Measurements from ENCODE around the gene CHMP4B. TPM values are rescaled to one million over a fixed set of nuclear protein-coding genes. Genes with fewer than 3 reads are reported as not detected.

The CHMP4B gene
- total and polyA plus RNA-seq, 4 donors, result 91.6 to 162 (median 120) TPM

DNA sequence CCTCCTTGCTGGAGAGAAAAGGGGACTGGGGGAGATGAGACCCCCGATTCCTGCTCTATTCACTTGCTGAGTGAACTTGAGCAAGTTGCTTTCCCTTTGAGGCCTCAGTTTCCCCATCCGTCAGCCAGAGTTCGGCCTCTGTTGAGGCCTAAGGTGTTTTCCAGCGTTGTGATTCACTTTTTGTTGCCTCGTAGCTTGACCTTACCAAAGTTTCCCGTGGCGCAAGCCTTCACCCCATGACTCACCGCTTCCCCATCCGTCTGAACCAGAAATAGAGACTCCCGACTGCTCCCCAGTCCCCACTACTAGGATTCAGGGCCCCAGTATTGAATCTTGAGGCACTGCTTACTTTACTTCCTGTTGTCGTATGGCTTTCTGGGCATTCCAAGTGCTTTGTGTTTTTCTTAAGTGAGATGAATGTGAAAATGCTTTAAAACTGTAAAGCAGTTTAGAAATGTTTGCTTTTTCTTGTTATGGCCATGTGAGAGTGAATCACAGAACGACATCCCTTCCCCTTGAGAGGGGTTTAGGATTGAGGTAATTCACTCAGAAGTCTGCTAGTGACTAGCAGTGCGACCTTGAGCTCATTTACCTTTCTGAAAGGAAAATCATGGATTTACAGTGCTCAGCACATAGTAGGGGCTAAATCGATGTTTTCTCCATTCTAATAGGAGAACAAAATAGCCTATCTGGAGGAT lies 1.2 kb downstream of the CHMP4B start:
- no peaks in the 10 kb centered on the region for H3K9me3 ChIP-seq (ENCODE audit: control insufficient read depth in 4 of 4, insufficient read depth in 3 of 4, low read length in 3 of 4)
- ATAC-seq (ENCODE audit: insufficient read depth, low FRiP score), result peak; percentile 53
- WGBS, 2 donors, result 6 to 8% methylated on average over 14 of the region's 14 CpGs
- peak overlapping the region; percentile 87 to 92 for H3K9ac ChIP-seq (ENCODE audit: insufficient read depth in 1 of 2, low read length in 2 of 2)
- peaks cover 11 to 22% (median 14%) of the 10 kb centered on the region in 5 donors for H3K4me1 ChIP-seq (ENCODE audit: control insufficient read depth in 5 of 5, insufficient read depth in 5 of 5, low read length in 5 of 5)
- TF ChIP-seq, protein P1, sequence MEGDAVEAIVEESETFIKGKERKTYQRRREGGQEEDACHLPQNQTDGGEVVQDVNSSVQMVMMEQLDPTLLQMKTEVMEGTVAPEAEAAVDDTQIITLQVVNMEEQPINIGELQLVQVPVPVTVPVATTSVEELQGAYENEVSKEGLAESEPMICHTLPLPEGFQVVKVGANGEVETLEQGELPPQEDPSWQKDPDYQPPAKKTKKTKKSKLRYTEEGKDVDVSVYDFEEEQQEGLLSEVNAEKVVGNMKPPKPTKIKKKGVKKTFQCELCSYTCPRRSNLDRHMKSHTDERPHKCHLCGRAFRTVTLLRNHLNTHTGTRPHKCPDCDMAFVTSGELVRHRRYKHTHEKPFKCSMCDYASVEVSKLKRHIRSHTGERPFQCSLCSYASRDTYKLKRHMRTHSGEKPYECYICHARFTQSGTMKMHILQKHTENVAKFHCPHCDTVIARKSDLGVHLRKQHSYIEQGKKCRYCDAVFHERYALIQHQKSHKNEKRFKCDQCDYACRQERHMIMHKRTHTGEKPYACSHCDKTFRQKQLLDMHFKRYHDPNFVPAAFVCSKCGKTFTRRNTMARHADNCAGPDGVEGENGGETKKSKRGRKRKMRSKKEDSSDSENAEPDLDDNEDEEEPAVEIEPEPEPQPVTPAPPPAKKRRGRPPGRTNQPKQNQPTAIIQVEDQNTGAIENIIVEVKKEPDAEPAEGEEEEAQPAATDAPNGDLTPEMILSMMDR (IDR thresholded peaks at IDR 0.05; ENCODE audit: control extremely low read depth, extremely low read depth), result no peak
- peak overlapping the region; percentile 86 to 93 for H3K27ac ChIP-seq (ENCODE audit: low read depth in 1 of 2, low read length in 1 of 2)
- peak overlapping the region; percentile 57 for H3K4me3 ChIP-seq
- no peaks in the 10 kb centered on the region for H3K27me3 ChIP-seq (ENCODE audit: control insufficient read depth in 3 of 3, insufficient read depth in 3 of 3, low read length in 2 of 3)
- H3K36me3 ChIP-seq (ENCODE audit: control insufficient read depth in 4 of 4, insufficient read depth in 4 of 4, low read length in 4 of 4), result peaks cover 0 to 5% (median 0%) of the 10 kb centered on the region in 4 donors
- DNase-seq, result peak in 1 of 3 donors; percentile 51

DNA sequence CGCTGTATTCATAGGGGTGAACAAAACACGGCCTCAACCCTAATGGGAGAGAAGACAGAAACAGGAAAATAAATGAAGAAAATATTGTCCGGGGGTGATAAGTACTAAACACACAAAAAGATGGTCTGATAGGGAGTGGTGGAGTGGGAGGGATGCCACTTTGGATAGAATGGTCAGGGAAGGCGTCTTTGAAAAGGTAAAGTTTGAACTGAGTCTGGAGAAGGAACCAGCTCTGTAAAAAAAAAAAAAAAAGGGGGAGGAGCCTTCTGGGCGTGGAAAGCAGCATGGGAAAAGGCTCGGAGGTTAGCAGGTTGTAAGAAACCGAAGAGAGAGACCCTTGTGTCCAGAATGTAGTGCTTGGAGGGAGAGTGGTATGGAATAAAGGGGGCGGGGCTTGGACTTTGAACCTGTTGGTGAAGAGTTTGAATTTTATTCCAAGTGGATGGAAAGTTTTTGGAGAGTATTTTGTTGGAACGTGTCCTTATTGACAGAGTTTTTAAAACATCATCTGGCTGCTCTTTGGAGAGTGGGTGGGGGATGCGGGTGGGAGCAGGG lies 1.8 kb downstream of the CHMP4B start:
- Histone ChIP-seq H3K4me1 (ENCODE audit: control insufficient read depth in 5 of 5, insufficient read depth in 5 of 5, low read length in 5 of 5) (peaks cover 13 to 28% (median 18%) of the 10 kb centered on the region in 5 donors), H3K9ac (ENCODE audit: insufficient read depth in 1 of 2, low read length in 2 of 2) (peak overlapping the region in 1 of 2 donors; percentile 92), H3K4me3 (peak overlapping the region; percentile 28), H3K9me3 (ENCODE audit: control insufficient read depth in 4 of 4, insufficient read depth in 3 of 4, low read length in 3 of 4) (no peaks in the 10 kb centered on the region), H3K36me3 (ENCODE audit: control insufficient read depth in 4 of 4, insufficient read depth in 4 of 4, low read length in 4 of 4) (peaks cover 0 to 5% (median 0%) of the 10 kb centered on the region in 4 donors), H3K27ac (ENCODE audit: low read depth in 1 of 2, low read length in 1 of 2) (peak overlapping the region; percentile 86 to 93), H3K27me3 (ENCODE audit: control insufficient read depth in 3 of 3, insufficient read depth in 3 of 3, low read length in 2 of 3) (no peaks in the 10 kb centered on the region)
- WGBS, 2 donors, result 31 to 38% methylated on average over 10 of the region's 10 CpGs
- TF ChIP-seq, protein P1 (IDR thresholded peaks at IDR 0.05; ENCODE audit: control extremely low read depth, extremely low read depth), result no peak
- ATAC-seq (ENCODE audit: insufficient read depth, low FRiP score) (no peak), DNase-seq (peak in 2 of 3 donors; percentile 39 to 61)

DNA sequence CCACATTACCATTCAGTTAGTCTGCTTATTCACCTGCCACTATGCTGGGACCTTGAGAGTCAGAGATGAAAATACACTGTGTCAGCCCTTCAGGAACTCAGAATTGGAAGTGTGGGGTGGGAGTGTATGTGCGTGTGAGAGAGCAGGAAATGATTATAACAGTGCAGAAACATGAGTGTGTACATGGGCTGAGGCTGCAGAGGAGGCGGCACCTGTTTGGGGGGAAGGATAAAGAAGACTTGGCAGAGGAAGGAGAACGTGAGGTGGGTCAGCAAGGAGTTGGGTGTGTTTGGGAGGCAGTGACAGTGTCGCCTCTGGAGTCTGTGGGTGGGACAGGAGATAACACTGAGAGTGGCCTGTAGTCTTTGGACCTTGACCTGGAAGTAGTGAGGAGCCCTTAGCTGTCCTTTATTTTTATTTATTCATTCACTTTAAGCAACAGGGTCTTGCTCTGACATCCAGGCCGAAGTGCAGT lies 3.1 kb downstream of the CHMP4B start:
- H3K9me3 ChIP-seq (ENCODE audit: control insufficient read depth in 4 of 4, insufficient read depth in 3 of 4, low read length in 3 of 4), result no peaks in the 10 kb centered on the region
- DNase-seq, result peak in 1 of 3 donors; percentile 25
- no peak for ATAC-seq (ENCODE audit: insufficient read depth, low FRiP score)
- no peaks in the 10 kb centered on the region for H3K27me3 ChIP-seq (ENCODE audit: control insufficient read depth in 3 of 3, insufficient read depth in 3 of 3, low read length in 2 of 3)
- H3K27ac ChIP-seq (ENCODE audit: low read depth in 1 of 2, low read length in 1 of 2), result peak overlapping the region in 1 of 2 donors; percentile 44
- H3K4me3 ChIP-seq, result no peak overlapping the region
- TF ChIP-seq, protein P1 (IDR thresholded peaks at IDR 0.05; ENCODE audit: control extremely low read depth, extremely low read depth), result no peak
- 33 to 44% methylated on average over 5 of the region's 5 CpGs for WGBS, 2 donors
- H3K36me3 ChIP-seq (ENCODE audit: control insufficient read depth in 4 of 4, insufficient read depth in 4 of 4, low read length in 4 of 4), result peaks cover 0 to 5% (median 0%) of the 10 kb centered on the region in 4 donors
- H3K9ac ChIP-seq (ENCODE audit: insufficient read depth in 1 of 2, low read length in 2 of 2), result peak overlapping the region in 1 of 2 donors; percentile 26
- peaks cover 16 to 29% (median 21%) of the 10 kb centered on the region in 5 donors for H3K4me1 ChIP-seq (ENCODE audit: control insufficient read depth in 5 of 5, insufficient read depth in 5 of 5, low read length in 5 of 5)
